ENCODE data around the gene TTLL4. TPM values are rescaled to one million over a fixed set of nuclear protein-coding genes. Genes with fewer than 3 reads are reported as not detected.

TTLL4 gene
- total RNA-seq, 2 donors from 2014 or later, result 96.5 to 99.0 TPM

DNA sequence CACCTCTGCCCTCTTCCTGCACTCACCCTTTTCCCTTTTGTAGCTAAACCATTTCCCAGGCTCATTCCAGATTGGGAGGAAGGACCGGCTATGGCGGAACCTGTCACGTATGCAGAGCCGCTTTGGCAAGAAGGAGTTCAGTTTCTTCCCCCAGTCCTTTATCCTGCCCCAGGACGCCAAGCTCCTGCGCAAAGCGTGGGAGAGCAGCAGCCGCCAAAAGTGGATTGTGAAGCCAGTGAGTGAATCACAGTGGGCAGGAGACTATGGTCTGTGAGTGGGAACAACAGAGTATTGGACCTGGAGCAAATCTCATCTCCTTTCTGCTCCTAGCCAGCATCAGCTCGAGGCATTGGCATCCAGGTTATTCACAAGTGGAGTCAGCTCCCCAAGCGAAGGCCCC lies 36.3 kb downstream of the TTLL4 start:
- peaks cover 87% of the 10 kb centered on the region for H3K36me3 ChIP-seq (ENCODE audit: control insufficient read depth, insufficient read depth, low read length)
- no peak for DNase-seq
- H3K4me1 ChIP-seq (ENCODE audit: control insufficient read depth, insufficient read depth, low read length), result no peaks in the 10 kb centered on the region
- 98% methylated on average over 7 to 10 of the region's 10 CpGs for WGBS, 2 experiments (ENCODE audit: insufficient coverage in 1 of 2, insufficient read length in 1 of 2)
- H3K27me3 ChIP-seq (ENCODE audit: control insufficient read depth, insufficient read depth, low read length, poor library complexity, severe bottlenecking), result no peaks in the 10 kb centered on the region
- H3K27ac Mint-ChIP-seq, result no peak overlapping the region
- TF ChIP-seq, protein P1, sequence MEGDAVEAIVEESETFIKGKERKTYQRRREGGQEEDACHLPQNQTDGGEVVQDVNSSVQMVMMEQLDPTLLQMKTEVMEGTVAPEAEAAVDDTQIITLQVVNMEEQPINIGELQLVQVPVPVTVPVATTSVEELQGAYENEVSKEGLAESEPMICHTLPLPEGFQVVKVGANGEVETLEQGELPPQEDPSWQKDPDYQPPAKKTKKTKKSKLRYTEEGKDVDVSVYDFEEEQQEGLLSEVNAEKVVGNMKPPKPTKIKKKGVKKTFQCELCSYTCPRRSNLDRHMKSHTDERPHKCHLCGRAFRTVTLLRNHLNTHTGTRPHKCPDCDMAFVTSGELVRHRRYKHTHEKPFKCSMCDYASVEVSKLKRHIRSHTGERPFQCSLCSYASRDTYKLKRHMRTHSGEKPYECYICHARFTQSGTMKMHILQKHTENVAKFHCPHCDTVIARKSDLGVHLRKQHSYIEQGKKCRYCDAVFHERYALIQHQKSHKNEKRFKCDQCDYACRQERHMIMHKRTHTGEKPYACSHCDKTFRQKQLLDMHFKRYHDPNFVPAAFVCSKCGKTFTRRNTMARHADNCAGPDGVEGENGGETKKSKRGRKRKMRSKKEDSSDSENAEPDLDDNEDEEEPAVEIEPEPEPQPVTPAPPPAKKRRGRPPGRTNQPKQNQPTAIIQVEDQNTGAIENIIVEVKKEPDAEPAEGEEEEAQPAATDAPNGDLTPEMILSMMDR (conservative IDR thresholded peaks at IDR 0.05), result no peak
- H3K27me3 Mint-ChIP-seq (ENCODE audit: insufficient read depth), result no peaks in the 10 kb centered on the region
- H3K9me3 Mint-ChIP-seq, result no peaks in the 10 kb centered on the region
- no peak overlapping the region for H3K9ac ChIP-seq (ENCODE audit: extremely low read depth, low read length, poor library complexity, severe bottlenecking)
- H3K27ac ChIP-seq (ENCODE audit: low read depth, low read length), result no peak overlapping the region
- H3K4me3 Mint-ChIP-seq, result no peak overlapping the region
- no peak overlapping the region for H3K4me3 ChIP-seq (ENCODE audit: low read length)
- H3K4me1 Mint-ChIP-seq, result no peaks in the 10 kb centered on the region
- no peaks in the 10 kb centered on the region for H3K9me3 ChIP-seq (ENCODE audit: control insufficient read depth, low read length)
- peaks cover 76% of the 10 kb centered on the region for H3K36me3 Mint-ChIP-seq (ENCODE audit: low read depth)

DNA sequence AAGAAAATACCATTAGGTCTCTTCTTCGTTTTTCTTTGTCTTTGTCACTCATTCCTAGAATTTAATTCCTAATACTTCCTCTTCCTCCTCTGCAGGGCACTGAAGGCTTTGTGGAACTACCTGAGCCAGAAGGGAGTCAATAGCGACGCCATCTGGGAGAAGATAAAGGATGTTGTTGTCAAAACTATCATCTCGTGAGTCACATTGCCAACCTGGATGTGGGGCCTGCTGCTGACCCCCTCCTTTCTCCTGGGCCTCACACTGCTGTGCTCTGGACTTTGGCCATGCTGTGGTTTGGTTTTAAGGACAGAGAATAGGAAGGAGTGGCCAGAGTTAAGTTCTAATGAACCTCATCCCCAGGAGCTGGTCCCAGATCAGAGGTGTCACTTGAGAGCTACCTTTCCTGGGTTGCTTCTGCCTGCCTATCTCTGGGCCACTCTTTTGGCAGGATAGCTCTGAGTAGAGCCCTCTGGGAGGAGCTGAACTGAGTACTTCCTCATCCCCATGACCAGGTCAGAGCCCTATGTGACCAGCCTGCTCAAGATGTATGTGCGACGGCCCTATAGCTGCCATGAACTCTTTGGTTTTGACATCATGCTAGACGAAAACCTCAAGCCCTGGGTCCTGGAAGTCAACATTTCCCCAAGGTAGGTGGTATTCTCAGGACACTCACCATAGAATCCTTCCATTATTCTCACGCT lies 38.3 kb downstream of the TTLL4 start:
- Histone ChIP-seq H3K36me3 (ENCODE audit: control insufficient read depth, insufficient read depth, low read length) (peaks cover 92% of the 10 kb centered on the region), H3K9ac (ENCODE audit: extremely low read depth, low read length, poor library complexity, severe bottlenecking) (no peak overlapping the region), H3K9me3 (ENCODE audit: control insufficient read depth, low read length) (no peaks in the 10 kb centered on the region), H3K4me1 (ENCODE audit: control insufficient read depth, insufficient read depth, low read length) (no peaks in the 10 kb centered on the region), H3K27me3 (ENCODE audit: control insufficient read depth, insufficient read depth, low read length, poor library complexity, severe bottlenecking) (no peaks in the 10 kb centered on the region), H3K27ac (ENCODE audit: low read depth, low read length) (no peak overlapping the region), H3K4me3 (ENCODE audit: low read length) (no peak overlapping the region)
- Mint-ChIP-seq H3K36me3 (ENCODE audit: low read depth) (peaks cover 82% of the 10 kb centered on the region), H3K4me3 (no peak overlapping the region), H3K4me1 (no peaks in the 10 kb centered on the region), H3K27ac (no peak overlapping the region), H3K9me3 (no peaks in the 10 kb centered on the region), H3K27me3 (ENCODE audit: insufficient read depth) (no peaks in the 10 kb centered on the region)
- 89 to 96% methylated on average over 4 to 8 of the region's 8 CpGs for WGBS, 2 experiments (ENCODE audit: insufficient coverage in 1 of 2, insufficient read length in 1 of 2)
- no peak for DNase-seq
- TF ChIP-seq, protein P1 (conservative IDR thresholded peaks at IDR 0.05), result no peak

DNA sequence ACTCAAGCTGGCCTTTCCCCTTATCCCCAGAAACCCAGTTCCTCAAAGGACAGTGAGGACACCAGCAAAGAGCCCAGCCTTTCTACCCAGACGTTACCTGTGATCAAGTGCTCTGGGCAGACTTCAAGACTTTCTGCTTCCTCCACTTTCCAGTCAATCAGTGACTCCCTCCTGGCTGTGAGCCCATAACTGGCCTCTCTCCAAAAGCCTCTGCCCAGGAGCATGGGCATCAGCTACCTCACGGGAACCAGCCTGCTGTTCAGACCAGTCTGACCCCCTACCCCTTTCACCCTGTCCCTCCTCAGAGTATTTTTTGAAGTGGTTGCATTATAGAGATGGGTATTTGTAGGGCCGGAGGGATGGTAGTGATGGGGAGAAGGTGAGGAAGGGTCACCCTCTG lies 43.6 kb downstream of the TTLL4 start:
- Mint-ChIP-seq H3K36me3 (ENCODE audit: low read depth) (peaks cover 68% of the 10 kb centered on the region), H3K4me1 (no peaks in the 10 kb centered on the region), H3K27me3 (ENCODE audit: insufficient read depth) (no peaks in the 10 kb centered on the region), H3K4me3 (no peak overlapping the region), H3K9me3 (no peaks in the 10 kb centered on the region), H3K27ac (no peak overlapping the region)
- TF ChIP-seq, protein P1 (conservative IDR thresholded peaks at IDR 0.05), result no peak
- WGBS, 2 experiments (ENCODE audit: insufficient coverage in 1 of 2, insufficient read length in 1 of 2), result 87 to 95% methylated on average over 3 of the region's 3 CpGs
- H3K9me3 ChIP-seq (ENCODE audit: control insufficient read depth, low read length), result no peaks in the 10 kb centered on the region
- H3K27me3 ChIP-seq (ENCODE audit: control insufficient read depth, insufficient read depth, low read length, poor library complexity, severe bottlenecking), result no peaks in the 10 kb centered on the region
- no peaks in the 10 kb centered on the region for H3K4me1 ChIP-seq (ENCODE audit: control insufficient read depth, insufficient read depth, low read length)
- peak; percentile 18 for DNase-seq
- no peak overlapping the region for H3K4me3 ChIP-seq (ENCODE audit: low read length)
- no peak overlapping the region for H3K9ac ChIP-seq (ENCODE audit: extremely low read depth, low read length, poor library complexity, severe bottlenecking)
- no peak overlapping the region for H3K27ac ChIP-seq (ENCODE audit: low read depth, low read length)
- peaks cover 77% of the 10 kb centered on the region for H3K36me3 ChIP-seq (ENCODE audit: control insufficient read depth, insufficient read depth, low read length)

All from endodermal cell (in vitro differentiated cells).